Activated naive CD4-positive, alpha-beta T cell treated with anti-CD3 and anti-CD28 coated beads, Interleukin-2, amount 50 U/mL, for 16 hours (primary cell): ENCODE results near the gene CCDC34.
"Not testable (repeated sequence)": the region's sequence is repeated elsewhere in the genome, so short reads cannot be mapped to it uniquely, and the experiment has no call there.

Experiments
- DNase-seq: peaks from one replicate; pipeline ENCODE4 v3.0.0-alpha.2; 2020

The CCDC34 gene

GRCh38 chr11:27361649-27362431 lies 1.2 kb downstream of the CCDC34 start:
- DNase-seq: no peak

GRCh38 chr11:27358296-27358695 lies 4.7 kb downstream of the CCDC34 start:
- no peak for DNase-seq

- no peak for DNase-seq
These were observed 5.8 kb downstream of the CCDC34 start for GRCh38 chr11:27357250-27357649.

GRCh38 chr11:27356624-27357222 lies 6.3 kb downstream of the CCDC34 start:
- DNase-seq: no peak

- DNase-seq: no peak
These were observed 7.4 kb downstream of the CCDC34 start for GRCh38 chr11:27355575-27356104.

GRCh38 chr11:27354359-27354965 lies 8.6 kb downstream of the CCDC34 start:
- no peak for DNase-seq

GRCh38 chr11:27353593-27354358 lies 9.2 kb downstream of the CCDC34 start:
- no peak for DNase-seq

GRCh38 chr11:27352781-27353180 lies 10.2 kb downstream of the CCDC34 start:
- no peak for DNase-seq

GRCh38 chr11:27350511-27350910 lies 12.5 kb downstream of the CCDC34 start:
- no peak for DNase-seq

- no peak for DNase-seq
These were observed 13.1 kb downstream of the CCDC34 start for GRCh38 chr11:27349919-27350318.

GRCh38 chr11:27348340-27348873 lies 14.6 kb downstream of the CCDC34 start:
- DNase-seq: no peak

GRCh38 chr11:27347359-27348339 lies 15.4 kb downstream of the CCDC34 start:
- no peak for DNase-seq

- DNase-seq: no peak
These were observed 23.1 kb downstream of the CCDC34 start for GRCh38 chr11:27339941-27340340.

- DNase-seq: not testable (repeated sequence)
These were observed 28.3 kb downstream of the CCDC34 start for GRCh38 chr11:27334764-27335163.

GRCh38 chr11:27331981-27332380 lies 31.0 kb downstream of the CCDC34 start:
- no peak for DNase-seq

- no peak for DNase-seq
These were observed 32.3 kb downstream of the CCDC34 start for GRCh38 chr11:27330633-27331270.

GRCh38 chr11:27329867-27330632 lies 33.0 kb downstream of the CCDC34 start:
- no peak for DNase-seq

- DNase-seq: no peak
These were observed 34.4 kb downstream of the CCDC34 start for GRCh38 chr11:27328614-27329013.

- DNase-seq: not testable (repeated sequence)
These were observed 36.0 kb downstream of the CCDC34 start for GRCh38 chr11:27327064-27327463.

GRCh38 chr11:27322196-27322595 lies 40.8 kb downstream of the CCDC34 start:
- not testable (repeated sequence) for DNase-seq
